HG03025 (cell line): ENCODE data around the gene NTMT1.

Experiments
- ATAC-seq: cut with Tn5 transposase; IDR thresholded peaks from one replicate; pipeline ENCODE4 v1.9.1; 2021; ENCODE audit warnings: mild to moderate bottlenecking, moderate library complexity; ENCODE audit not compliant: unreplicated experiment, low FRiP score

The NTMT1 gene

DNA sequence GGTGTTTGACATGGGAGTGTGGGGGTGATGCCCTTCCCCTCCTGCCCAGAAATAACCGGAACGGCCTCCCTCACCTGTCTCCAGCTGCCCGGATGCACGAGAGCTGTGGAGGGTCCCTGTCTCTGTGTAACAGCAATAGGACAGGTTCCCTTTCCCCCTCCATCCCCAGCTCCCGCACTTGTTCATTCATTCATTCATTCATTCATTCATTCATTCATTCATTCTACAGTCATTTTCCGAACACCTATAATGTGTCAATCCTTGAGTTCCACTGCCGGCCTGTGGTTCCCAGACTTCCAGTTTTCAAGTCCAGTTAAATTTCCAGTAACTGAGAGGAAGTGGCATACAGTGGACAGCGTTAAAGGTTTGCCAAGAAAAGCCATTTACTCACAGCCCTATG is 46.7 kb downstream of the NTMT1 start:
- ATAC-seq: no peak

GRCh38 chr9:129673602-129674001 is 47.6 kb downstream of the NTMT1 start:
- no peak for ATAC-seq

DNA sequence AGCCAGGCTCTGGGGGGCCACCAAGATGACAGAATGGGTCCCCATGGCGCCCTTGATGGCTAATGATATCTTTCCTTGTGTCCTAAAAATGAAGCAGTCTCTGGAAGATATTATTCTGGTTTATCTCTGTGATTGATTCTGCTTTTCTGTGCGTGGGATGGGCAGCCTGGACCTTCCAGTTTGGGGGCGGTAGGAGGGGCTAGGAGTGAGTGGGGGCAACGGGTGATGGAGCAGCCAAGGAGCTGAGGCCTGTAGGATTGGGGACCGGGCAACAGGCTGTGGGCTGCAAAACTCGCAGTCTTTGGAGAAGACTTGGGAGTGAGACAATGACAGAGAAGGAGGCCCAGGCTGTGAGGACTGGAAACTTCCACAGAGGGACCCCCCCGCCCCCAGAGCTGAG is 48.3 kb downstream of the NTMT1 start:
- no peak for ATAC-seq

GRCh38 chr9:129675620-129676019 is 49.7 kb downstream of the NTMT1 start:
- no peak for ATAC-seq

DNA sequence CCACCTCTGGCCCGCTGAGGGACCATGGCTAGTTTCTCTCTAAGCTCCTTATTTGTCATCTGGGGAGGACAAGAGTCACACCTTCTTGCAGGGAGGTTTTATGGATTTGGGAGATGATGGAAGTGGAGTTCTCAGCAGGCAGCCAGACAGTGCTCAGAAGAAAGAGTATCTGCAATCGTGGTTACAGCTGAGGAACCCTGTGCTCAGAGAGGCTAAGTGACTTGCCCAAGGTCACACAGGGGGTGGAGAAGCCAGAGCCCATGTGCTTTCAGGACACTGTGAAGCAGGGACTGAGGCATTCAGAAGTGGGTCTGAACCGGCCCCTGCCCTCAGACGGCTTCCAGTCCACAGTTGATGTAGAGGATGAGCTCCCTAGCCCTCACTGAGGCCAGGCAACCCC is 50.3 kb downstream of the NTMT1 start:
- no peak for ATAC-seq

DNA sequence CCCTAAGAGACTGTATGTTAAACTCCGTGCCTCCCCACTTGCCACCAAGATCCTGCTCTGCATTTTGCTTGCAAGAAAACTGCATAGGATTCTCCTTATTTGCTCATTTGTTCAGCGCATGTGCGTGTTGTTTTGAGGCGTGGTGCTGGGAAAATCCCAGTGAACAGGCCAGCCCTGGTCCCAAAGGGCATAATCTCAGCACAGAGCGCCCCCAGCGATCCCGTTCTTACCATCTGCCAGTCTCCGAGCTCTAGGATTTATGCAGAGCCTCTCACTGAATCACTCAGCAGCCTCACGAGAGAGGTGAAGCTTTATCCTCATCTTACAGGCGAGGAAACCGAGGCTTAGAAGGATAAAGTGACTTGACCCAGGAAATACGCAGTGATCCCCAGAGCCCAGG is 51.0 kb downstream of the NTMT1 start:
- ATAC-seq: no peak

DNA sequence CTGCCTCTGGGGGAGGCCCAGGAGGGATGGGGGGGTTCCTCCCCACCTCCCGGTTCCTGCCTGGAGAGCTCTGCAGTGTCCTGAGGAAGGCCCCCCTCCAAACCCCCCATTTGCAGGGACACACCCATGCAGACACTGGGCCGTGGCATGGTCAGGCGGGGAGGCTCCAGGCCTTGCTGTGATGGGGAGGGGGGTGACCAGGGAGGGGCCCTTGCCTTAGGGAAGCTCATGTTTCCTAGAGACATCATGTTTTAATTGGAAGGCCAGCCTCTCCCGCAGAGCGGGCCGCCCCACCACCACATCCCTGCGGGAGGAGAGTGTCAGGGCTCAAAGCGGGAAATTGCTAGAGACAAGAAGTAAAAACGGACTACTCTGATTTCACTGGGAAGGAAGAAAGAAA is 51.5 kb downstream of the NTMT1 start:
- ATAC-seq: no peak

DNA sequence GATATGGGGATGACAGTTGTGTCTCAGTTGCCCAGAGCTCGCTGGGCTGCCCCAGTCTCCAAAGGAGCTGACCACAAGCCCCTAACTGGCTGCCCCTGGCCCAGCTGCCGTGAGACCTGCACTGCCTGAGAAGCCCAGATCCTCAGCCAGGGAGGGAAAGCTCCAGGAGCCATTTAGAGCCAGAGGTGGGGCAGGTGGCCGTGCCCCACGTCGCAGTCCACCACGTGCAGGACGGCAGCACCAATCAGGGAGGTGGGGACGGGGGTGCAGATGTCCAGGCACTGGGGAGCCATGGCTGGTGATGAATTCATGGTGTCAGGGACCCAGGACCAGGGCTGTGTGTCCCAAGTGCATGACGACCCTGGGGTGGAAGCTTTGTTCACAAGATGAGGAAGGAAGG is 52.9 kb downstream of the NTMT1 start:
- no peak for ATAC-seq

- no peak for ATAC-seq
Measured at GRCh38 chr9:129679537-129679936, 53.6 kb downstream of the NTMT1 start.

GRCh38 chr9:129681924-129682323 is 56.0 kb downstream of the NTMT1 start:
- no peak for ATAC-seq

DNA sequence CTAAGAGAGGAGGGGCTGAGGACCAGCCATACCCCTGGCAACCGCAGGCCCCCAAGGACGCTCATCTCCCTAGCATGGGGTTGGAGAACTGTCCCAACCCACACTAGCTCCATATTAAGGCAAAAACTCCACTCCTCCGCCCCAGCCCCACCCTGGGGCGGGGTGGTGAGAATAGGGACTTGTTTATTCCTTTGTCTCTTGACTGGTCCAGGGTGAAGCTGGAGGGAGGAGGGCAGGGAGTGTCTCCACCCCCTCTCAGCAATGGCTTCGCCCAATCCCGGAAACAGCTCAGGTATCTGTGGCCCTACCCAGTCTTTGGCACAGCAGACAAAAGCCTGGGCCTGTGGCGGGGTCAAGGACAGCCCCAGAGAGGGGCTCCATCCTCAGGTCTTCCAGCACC is 56.4 kb downstream of the NTMT1 start:
- no peak for ATAC-seq

DNA sequence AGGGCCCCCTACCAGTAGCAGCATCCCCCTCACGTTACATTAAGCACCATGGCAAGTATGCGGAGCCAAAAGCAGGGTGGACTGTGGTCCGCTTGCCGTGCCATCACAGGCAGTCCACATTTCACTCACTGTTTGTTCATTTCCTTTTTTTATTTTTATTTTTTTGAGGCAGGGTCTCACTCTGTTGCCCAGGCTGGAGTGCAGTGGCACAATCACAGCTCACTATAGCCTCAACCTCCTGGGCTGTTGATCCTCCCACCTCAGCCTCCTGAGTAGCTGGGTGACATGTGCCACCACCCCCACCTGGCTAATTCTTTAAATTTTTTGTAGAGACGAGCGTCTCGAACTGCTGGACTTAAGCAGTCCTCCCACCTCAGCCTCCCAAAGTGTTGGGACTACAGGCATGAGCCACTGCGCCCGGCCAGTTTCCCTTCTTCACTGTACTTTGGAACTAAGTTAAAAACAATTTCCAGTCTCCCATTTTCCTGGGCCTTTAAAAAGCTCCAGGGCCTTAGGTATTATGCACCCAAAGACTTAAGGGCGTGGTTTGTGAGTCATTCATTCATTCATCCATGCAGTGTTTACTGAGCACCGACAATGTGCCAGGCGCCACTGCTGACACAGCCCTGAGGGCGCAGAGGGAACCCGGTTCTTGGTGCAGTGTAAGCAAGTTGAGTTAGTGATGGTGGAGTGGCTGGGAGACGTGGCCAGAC is 59.4 kb downstream of the NTMT1 start:
- no peak for ATAC-seq
